NAMALWA (cell line): ENCODE measurements around the gene PHF21A.
"Not testable (repeated sequence)": the region's sequence is repeated elsewhere in the genome, so short reads cannot be mapped to it uniquely, and the experiment has no call there.

Source experiments
- DNase-seq: peaks from one replicate; pipeline ENCODE4 v3.0.0-alpha.2; 2015; ENCODE audit warnings: low spot score

Gene PHF21A

GRCh38 chr11:45921561-45922424, 199.5 kb downstream of the PHF21A start:
- DNase-seq: no peak

GRCh38 chr11:45920531-45921477, 200.4 kb downstream of the PHF21A start:
- no peak for DNase-seq

- DNase-seq: no peak
Measured at GRCh38 chr11:45919806-45920530, 201.3 kb downstream of the PHF21A start.

- no peak for DNase-seq
Measured at GRCh38 chr11:45918962-45919675, 202.1 kb downstream of the PHF21A start.

- DNase-seq: peak; percentile 72
Measured at GRCh38 chr11:45918331-45918941, 202.8 kb downstream of the PHF21A start.

GRCh38 chr11:45917623-45918330, 203.5 kb downstream of the PHF21A start, which contains the start of gene PEX16:
Gene PEX16, minus strand, starts transcription at chr11:45917877. Its CDS starts 66 bp downstream, at chr11:45917811.
- peak; percentile 99 for DNase-seq

- DNase-seq: no peak
Measured at GRCh38 chr11:45917286-45917622, 204.0 kb downstream of the PHF21A start.

- DNase-seq: no peak
Measured at GRCh38 chr11:45915446-45915845, 205.8 kb downstream of the PHF21A start.

- DNase-seq: no peak
Measured at GRCh38 chr11:45913942-45914635, 207.2 kb downstream of the PHF21A start.

- DNase-seq: no peak
Measured at GRCh38 chr11:45913514-45913913, 207.7 kb downstream of the PHF21A start.

GRCh38 chr11:45910623-45911022, 210.6 kb downstream of the PHF21A start:
- DNase-seq: no peak

- DNase-seq: no peak
Measured at GRCh38 chr11:45909594-45910475, 211.4 kb downstream of the PHF21A start.

GRCh38 chr11:45907911-45908370, 213.3 kb downstream of the PHF21A start:
- DNase-seq: no peak

- no peak for DNase-seq
Measured at GRCh38 chr11:45906965-45907611, 214.2 kb downstream of the PHF21A start, which contains the start of gene FREY1. Gene FREY1, minus strand, starts transcription at chr11:45907271. Its CDS starts 26 bp downstream, at chr11:45907245.

GRCh38 chr11:45906096-45906682, 215.1 kb downstream of the PHF21A start:
- no peak for DNase-seq

- not testable (repeated sequence) for DNase-seq
Measured at GRCh38 chr11:45905576-45905975, 215.7 kb downstream of the PHF21A start.

- no peak for DNase-seq
Measured at GRCh38 chr11:45905095-45905494, 216.2 kb downstream of the PHF21A start.
